HG02840 (cell line): ENCODE data around the gene ZNF488.
A peak's percentile ranks its signal among the peaks of the same experiment; 100 is the strongest.
"Not testable (repeated sequence)": the region's sequence is repeated elsewhere in the genome, so short reads cannot be mapped to it uniquely, and the experiment has no call there.

Source experiments
- ATAC-seq: cut with Tn5 transposase; IDR thresholded peaks from one replicate; pipeline ENCODE4 v1.9.1; 2021; ENCODE audit warnings: mild to moderate bottlenecking, moderate library complexity, moderate number of reproducible peaks; ENCODE audit not compliant: unreplicated experiment, low FRiP score

ZNF488 gene

GRCh38 chr10:47384148-47384921 lies at the start of gene ZNF488:
Gene ZNF488, minus strand, starts transcription at chr10:47384293. Its CDS starts 15,464 bp downstream, at chr10:47368829.
- ATAC-seq, result peak; percentile 77

GRCh38 chr10:47425813-47426419 lies 41.8 kb upstream of the ZNF488 start:
- ATAC-seq, result no peak

GRCh38 chr10:47424231-47424630 lies 40.1 kb upstream of the ZNF488 start:
- no peak for ATAC-seq

GRCh38 chr10:47423476-47423875 lies 39.4 kb upstream of the ZNF488 start:
- no peak for ATAC-seq

- no peak for ATAC-seq
These were observed 37.2 kb upstream of the ZNF488 start for GRCh38 chr10:47421057-47421952.

GRCh38 chr10:47420305-47421056 lies 36.4 kb upstream of the ZNF488 start:
- ATAC-seq, result no peak

- no peak for ATAC-seq
These were observed 35.3 kb upstream of the ZNF488 start for GRCh38 chr10:47419421-47419820.

GRCh38 chr10:47418966-47419365 lies 34.9 kb upstream of the ZNF488 start:
- ATAC-seq, result no peak

GRCh38 chr10:47418321-47418720 lies 34.2 kb upstream of the ZNF488 start:
- ATAC-seq, result no peak

- ATAC-seq, result not testable (repeated sequence)
These were observed 32.5 kb upstream of the ZNF488 start for GRCh38 chr10:47416305-47417218.

GRCh38 chr10:47415520-47416304 lies 31.6 kb upstream of the ZNF488 start:
- ATAC-seq, result no peak

GRCh38 chr10:47414752-47415519 lies 30.8 kb upstream of the ZNF488 start:
- ATAC-seq, result no peak

GRCh38 chr10:47414227-47414592 lies 30.1 kb upstream of the ZNF488 start:
- no peak for ATAC-seq

- no peak for ATAC-seq
These were observed 29.6 kb upstream of the ZNF488 start for GRCh38 chr10:47413531-47414226.

- no peak for ATAC-seq
These were observed 28.8 kb upstream of the ZNF488 start for GRCh38 chr10:47412869-47413268.

GRCh38 chr10:47412177-47412730 lies 28.2 kb upstream of the ZNF488 start:
- no peak for ATAC-seq

GRCh38 chr10:47410862-47411261 lies 26.8 kb upstream of the ZNF488 start:
- no peak for ATAC-seq
